ENCODE measurements around the gene MSL1. TPM values are rescaled to one million over a fixed set of nuclear protein-coding genes. Genes with fewer than 3 reads are reported as not detected.

Gene MSL1
- total and polyA plus RNA-seq, 2 of the 13 experiments (the other 11 are each of a cell fraction or from before 2014, with no cell fraction given) = 63.8 to 88.5 TPM

- TF ChIP-seq KLF12 (CRISPR knock-in tag; IDR thresholded peaks at IDR 0.05; ENCODE audit: borderline replicate concordance) (peak; percentile 87; the same call in 1 of the 2 replicates), ZNF792 (CRISPR knock-in tag; IDR thresholded peaks at IDR 0.05) (peak; percentile 98), ZFP37 (CRISPR knock-in tag; IDR thresholded peaks at IDR 0.05; ENCODE audit: borderline replicate concordance) (peak; percentile 92), ZSCAN12 (CRISPR knock-in tag; IDR thresholded peaks at IDR 0.05) (0 out of 2 replicates have a peak, but pooled peaks have one; percentile 60), CREB1 (IDR thresholded peaks at IDR 0.05) (peak; percentile 67; the same call in 1 of the 2 replicates), CREB1 (CRISPR knock-in tag; IDR thresholded peaks at IDR 0.05) (no peak; the same call in 1 of the 2 replicates), TBX3 (IDR thresholded peaks at IDR 0.05; ENCODE audit: borderline replicate concordance) (no peak; the same call in 1 of the 2 replicates), MAFF (IDR thresholded peaks at IDR 0.05; ENCODE audit: low read depth, low read length) (no peak), CEBPZ (IDR thresholded peaks at IDR 0.05; ENCODE audit: low read length) (no peak), FOXA3 (CRISPR knock-in tag; IDR thresholded peaks at IDR 0.05) (peak; percentile 93), MEIS1 (CRISPR knock-in tag; IDR thresholded peaks at IDR 0.05; ENCODE audit: borderline replicate concordance) (peak; percentile 92), BHLHE40 (IDR thresholded peaks at IDR 0.05; ENCODE audit: low read length) (peak; percentile 96), TIGD3 (CRISPR knock-in tag; IDR thresholded peaks at IDR 0.05; ENCODE audit: borderline replicate concordance) (peak; percentile 84; the same call in 1 of the 2 replicates), CEBPB (IDR thresholded peaks at IDR 0.05; ENCODE audit: borderline replicate concordance, low read depth, low read length) (peak; percentile 54; the same call in 1 of the 2 replicates)
- TF ChIP-seq, protein P1, sequence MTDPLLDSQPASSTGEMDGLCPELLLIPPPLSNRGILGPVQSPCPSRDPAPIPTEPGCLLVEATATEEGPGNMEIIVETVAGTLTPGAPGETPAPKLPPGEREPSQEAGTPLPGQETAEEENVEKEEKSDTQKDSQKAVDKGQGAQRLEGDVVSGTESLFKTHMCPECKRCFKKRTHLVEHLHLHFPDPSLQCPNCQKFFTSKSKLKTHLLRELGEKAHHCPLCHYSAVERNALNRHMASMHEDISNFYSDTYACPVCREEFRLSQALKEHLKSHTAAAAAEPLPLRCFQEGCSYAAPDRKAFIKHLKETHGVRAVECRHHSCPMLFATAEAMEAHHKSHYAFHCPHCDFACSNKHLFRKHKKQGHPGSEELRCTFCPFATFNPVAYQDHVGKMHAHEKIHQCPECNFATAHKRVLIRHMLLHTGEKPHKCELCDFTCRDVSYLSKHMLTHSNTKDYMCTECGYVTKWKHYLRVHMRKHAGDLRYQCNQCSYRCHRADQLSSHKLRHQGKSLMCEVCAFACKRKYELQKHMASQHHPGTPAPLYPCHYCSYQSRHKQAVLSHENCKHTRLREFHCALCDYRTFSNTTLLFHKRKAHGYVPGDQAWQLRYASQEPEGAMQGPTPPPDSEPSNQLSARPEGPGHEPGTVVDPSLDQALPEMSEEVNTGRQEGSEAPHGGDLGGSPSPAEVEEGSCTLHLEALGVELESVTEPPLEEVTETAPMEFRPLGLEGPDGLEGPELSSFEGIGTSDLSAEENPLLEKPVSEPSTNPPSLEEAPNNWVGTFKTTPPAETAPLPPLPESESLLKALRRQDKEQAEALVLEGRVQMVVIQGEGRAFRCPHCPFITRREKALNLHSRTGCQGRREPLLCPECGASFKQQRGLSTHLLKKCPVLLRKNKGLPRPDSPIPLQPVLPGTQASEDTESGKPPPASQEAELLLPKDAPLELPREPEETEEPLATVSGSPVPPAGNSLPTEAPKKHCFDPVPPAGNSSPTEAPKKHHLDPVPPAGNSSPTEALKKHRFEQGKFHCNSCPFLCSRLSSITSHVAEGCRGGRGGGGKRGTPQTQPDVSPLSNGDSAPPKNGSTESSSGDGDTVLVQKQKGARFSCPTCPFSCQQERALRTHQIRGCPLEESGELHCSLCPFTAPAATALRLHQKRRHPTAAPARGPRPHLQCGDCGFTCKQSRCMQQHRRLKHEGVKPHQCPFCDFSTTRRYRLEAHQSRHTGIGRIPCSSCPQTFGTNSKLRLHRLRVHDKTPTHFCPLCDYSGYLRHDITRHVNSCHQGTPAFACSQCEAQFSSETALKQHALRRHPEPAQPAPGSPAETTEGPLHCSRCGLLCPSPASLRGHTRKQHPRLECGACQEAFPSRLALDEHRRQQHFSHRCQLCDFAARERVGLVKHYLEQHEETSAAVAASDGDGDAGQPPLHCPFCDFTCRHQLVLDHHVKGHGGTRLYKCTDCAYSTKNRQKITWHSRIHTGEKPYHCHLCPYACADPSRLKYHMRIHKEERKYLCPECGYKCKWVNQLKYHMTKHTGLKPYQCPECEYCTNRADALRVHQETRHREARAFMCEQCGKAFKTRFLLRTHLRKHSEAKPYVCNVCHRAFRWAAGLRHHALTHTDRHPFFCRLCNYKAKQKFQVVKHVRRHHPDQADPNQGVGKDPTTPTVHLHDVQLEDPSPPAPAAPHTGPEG (CRISPR knock-in tag; IDR thresholded peaks at IDR 0.05) = peak; percentile 62; the same call in 1 of the 2 replicates
- TF ChIP-seq, protein P2, sequence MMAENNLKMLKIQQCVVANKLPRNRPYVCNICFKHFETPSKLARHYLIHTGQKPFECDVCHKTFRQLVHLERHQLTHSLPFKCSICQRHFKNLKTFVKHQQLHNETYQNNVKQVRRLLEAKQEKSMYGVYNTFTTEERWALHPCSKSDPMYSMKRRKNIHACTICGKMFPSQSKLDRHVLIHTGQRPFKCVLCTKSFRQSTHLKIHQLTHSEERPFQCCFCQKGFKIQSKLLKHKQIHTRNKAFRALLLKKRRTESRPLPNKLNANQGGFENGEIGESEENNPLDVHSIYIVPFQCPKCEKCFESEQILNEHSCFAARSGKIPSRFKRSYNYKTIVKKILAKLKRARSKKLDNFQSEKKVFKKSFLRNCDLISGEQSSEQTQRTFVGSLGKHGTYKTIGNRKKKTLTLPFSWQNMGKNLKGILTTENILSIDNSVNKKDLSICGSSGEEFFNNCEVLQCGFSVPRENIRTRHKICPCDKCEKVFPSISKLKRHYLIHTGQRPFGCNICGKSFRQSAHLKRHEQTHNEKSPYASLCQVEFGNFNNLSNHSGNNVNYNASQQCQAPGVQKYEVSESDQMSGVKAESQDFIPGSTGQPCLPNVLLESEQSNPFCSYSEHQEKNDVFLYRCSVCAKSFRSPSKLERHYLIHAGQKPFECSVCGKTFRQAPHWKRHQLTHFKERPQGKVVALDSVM (CRISPR knock-in tag; IDR thresholded peaks at IDR 0.05) = peak; percentile 46; the same call in 1 of the 2 replicates
These were observed 22.7 kb upstream of the MSL1 start (continued) for GRCh38 chr17:40098846-40099618.
